ENCODE results near the gene CC2D2A. TPM values are rescaled to one million over a fixed set of nuclear protein-coding genes. Genes with fewer than 3 reads are reported as not detected.

The CC2D2A gene
- total and polyA plus RNA-seq, 2 donors, result 3.3 to 3.5 TPM

DNA sequence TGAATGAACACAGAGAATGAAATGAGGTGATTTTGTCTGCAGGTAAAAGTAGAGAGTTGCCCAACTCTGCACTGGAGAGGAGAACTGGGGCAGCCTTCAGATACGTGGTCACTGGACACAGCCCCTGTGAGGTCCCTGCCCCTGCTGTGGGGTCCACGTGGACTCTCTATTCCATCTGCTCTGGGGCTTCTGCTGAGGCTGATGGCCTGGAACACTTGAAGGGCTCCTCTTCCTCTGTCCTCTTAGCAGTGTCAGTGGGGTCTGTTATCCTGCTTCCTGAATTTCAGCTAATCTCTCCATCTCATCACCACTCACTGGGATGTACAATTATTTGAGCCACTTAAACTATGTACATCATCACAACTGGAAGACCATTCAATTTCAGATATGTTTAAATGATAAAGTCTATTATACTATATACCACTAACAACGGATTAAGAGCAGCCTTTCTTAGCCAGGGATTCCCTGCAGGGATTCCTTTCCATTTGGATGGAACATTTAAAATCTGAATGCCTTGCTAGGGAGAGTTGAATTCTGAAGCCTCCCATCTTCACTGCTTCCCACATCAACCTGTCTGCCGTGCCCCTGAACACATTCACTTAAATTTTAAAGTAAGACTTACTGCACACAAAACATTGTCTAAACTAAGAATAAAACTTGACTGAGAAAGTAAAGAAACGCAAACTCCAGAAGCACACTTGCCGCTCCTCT, 74.0 kb downstream of the CC2D2A start:
- no peak for DNase-seq (ENCODE audit: low read depth in 6 of 9, low spot score in 9 of 9)
- 94% methylated on average over 6 of the region's 6 CpGs for WGBS
- H3K4me3 ChIP-seq (ENCODE audit: low read length in 2 of 2), result no peak overlapping the region
- peaks cover 10 to 30% of the 10 kb centered on the region in 2 donors for H3K4me1 ChIP-seq (ENCODE audit: control insufficient read depth in 2 of 2, insufficient read depth in 2 of 2, low read length in 2 of 2)
- no peaks in the 10 kb centered on the region for H3K9me3 ChIP-seq (ENCODE audit: control insufficient read depth in 2 of 2, insufficient read depth in 1 of 2, low read length in 1 of 2)
- H3K36me3 ChIP-seq (ENCODE audit: control insufficient read depth in 2 of 2, insufficient read depth in 2 of 2, low read length in 1 of 2), result no peaks in the 10 kb centered on the region
- H3K27me3 ChIP-seq (ENCODE audit: control insufficient read depth in 2 of 2, insufficient read depth in 1 of 2, low read length in 1 of 2), result no peaks in the 10 kb centered on the region
- H3K27ac ChIP-seq (ENCODE audit: low read depth in 1 of 2, low read length in 1 of 2), result peak overlapping the region in 1 of 2 donors; percentile 50

DNA sequence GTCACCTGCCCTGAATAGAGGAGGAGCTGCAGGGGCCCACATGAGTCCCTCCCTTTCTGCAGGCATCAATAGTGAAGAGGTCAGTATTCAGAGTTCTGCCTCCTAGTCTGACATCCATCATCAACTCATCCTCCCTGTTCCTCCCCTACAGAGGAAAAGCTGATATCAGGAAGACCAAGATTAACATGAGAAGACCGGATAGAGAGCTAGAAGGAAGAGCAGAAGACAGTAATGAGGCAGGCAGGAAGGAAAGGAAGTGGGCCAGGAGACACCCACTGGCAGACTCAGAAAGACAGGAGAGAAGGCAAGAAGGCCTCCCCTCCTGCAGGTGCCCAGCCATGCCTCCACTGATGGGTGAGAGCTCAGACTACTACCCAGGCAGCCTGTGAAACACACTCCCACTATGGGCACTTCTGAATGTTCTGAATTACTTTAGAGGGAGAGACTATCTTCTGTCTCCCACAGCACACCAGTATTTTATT, 74.6 kb downstream of the CC2D2A start:
- Histone ChIP-seq H3K27ac (ENCODE audit: low read depth in 1 of 2, low read length in 1 of 2) (peak overlapping the region in 1 of 2 donors; percentile 50), H3K9me3 (ENCODE audit: control insufficient read depth in 2 of 2, insufficient read depth in 1 of 2, low read length in 1 of 2) (no peaks in the 10 kb centered on the region), H3K4me1 (ENCODE audit: control insufficient read depth in 2 of 2, insufficient read depth in 2 of 2, low read length in 2 of 2) (peaks cover 10 to 30% of the 10 kb centered on the region in 2 donors), H3K27me3 (ENCODE audit: control insufficient read depth in 2 of 2, insufficient read depth in 1 of 2, low read length in 1 of 2) (no peaks in the 10 kb centered on the region), H3K4me3 (ENCODE audit: low read length in 2 of 2) (no peak overlapping the region), H3K36me3 (ENCODE audit: control insufficient read depth in 2 of 2, insufficient read depth in 2 of 2, low read length in 1 of 2) (no peaks in the 10 kb centered on the region)
- DNase-seq (ENCODE audit: low read depth in 6 of 9, low spot score in 9 of 9), result peak in 7 of 9 donors; percentile 5 to 65 (median 18)
- WGBS, result 60% methylated on average over 1 of the region's 1 CpG

DNA sequence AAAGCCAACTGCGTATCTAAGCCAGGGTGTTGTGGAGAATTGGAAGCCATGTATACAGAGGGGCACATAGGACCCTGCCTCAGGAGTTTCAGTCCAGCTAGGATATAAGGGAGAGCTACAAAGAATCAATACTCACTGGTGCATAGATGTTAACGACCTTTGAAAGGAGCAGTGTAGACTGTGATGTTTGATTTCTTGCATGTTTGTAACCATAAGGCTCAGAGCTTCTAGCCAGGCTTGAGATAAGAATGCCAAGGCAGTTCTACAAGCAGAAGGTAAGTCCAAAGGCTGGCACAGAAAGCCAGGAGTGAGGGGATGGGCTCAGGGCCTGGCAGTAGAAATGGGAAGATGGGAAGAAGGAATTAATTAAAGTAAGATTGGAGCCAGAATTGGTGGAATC, 75.7 kb downstream of the CC2D2A start:
- no peaks in the 10 kb centered on the region for H3K36me3 ChIP-seq (ENCODE audit: control insufficient read depth in 2 of 2, insufficient read depth in 2 of 2, low read length in 1 of 2)
- peak overlapping the region in 1 of 2 donors; percentile 22 for H3K27ac ChIP-seq (ENCODE audit: low read depth in 1 of 2, low read length in 1 of 2)
- WGBS, result 93% methylated on average over 2 of the region's 2 CpGs
- no peaks in the 10 kb centered on the region for H3K9me3 ChIP-seq (ENCODE audit: control insufficient read depth in 2 of 2, insufficient read depth in 1 of 2, low read length in 1 of 2)
- no peak for DNase-seq (ENCODE audit: low read depth in 6 of 9, low spot score in 9 of 9)
- no peak overlapping the region for H3K4me3 ChIP-seq (ENCODE audit: low read length in 2 of 2)
- no peaks in the 10 kb centered on the region for H3K27me3 ChIP-seq (ENCODE audit: control insufficient read depth in 2 of 2, insufficient read depth in 1 of 2, low read length in 1 of 2)
- H3K4me1 ChIP-seq (ENCODE audit: control insufficient read depth in 2 of 2, insufficient read depth in 2 of 2, low read length in 2 of 2), result peaks cover 10 to 30% of the 10 kb centered on the region in 2 donors

DNA sequence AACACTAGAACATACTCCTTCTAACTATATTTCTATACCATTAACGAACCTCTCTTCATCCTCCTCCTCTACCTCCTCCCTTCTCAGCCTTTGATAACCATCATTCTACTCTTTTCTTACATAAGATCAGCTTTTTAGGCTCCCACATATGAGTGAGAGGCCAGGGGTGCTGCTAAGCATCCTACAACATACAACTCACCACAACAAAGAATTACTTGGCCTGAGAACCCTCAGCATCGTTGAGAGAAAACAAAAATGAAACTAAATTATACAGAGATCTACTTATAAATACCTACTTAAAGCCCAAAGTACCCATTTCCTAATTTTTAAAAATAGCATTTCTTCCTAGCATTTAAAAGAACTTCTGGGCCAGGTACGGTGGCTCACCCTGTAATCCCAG, 77.7 kb downstream of the CC2D2A start:
- Histone ChIP-seq H3K4me3 (ENCODE audit: low read length in 2 of 2) (no peak overlapping the region), H3K4me1 (ENCODE audit: control insufficient read depth in 2 of 2, insufficient read depth in 2 of 2, low read length in 2 of 2) (peaks cover 10 to 30% of the 10 kb centered on the region in 2 donors), H3K27me3 (ENCODE audit: control insufficient read depth in 2 of 2, insufficient read depth in 1 of 2, low read length in 1 of 2) (no peaks in the 10 kb centered on the region), H3K36me3 (ENCODE audit: control insufficient read depth in 2 of 2, insufficient read depth in 2 of 2, low read length in 1 of 2) (no peaks in the 10 kb centered on the region), H3K9me3 (ENCODE audit: control insufficient read depth in 2 of 2, insufficient read depth in 1 of 2, low read length in 1 of 2) (no peaks in the 10 kb centered on the region), H3K27ac (ENCODE audit: low read depth in 1 of 2, low read length in 1 of 2) (peak overlapping the region in 1 of 2 donors; percentile 45)
- DNase-seq (ENCODE audit: low read depth in 6 of 9, low spot score in 9 of 9), result peak; percentile 21 to 83 (median 45)
- whole genome bisulfite sequencing, result 6% methylated on average over 3 of the region's 3 CpGs

DNA sequence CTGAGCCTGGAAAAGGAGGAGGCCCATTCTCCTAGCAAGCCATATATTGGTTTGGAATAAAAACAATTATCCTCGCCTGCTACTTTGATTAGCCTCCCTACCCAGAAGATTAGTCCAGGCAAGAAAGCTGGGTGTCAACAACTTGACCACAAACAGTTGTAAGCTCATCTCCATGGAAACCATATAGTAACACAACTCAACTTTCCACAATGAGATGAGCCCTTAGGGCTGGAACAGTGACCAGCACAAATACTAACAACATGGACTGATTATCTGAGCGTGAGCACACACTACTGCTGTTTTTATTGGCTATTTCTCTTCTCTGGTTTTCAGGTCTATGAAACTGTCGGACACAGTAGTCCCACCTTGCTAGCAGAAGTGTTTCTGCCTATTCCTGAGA, 80.8 kb downstream of the CC2D2A start:
- no peak for DNase-seq (ENCODE audit: low read depth in 6 of 9, low spot score in 9 of 9)
- H3K4me3 ChIP-seq (ENCODE audit: low read length in 2 of 2), result no peak overlapping the region
- no peaks in the 10 kb centered on the region for H3K9me3 ChIP-seq (ENCODE audit: control insufficient read depth in 2 of 2, insufficient read depth in 1 of 2, low read length in 1 of 2)
- 98% methylated on average over 3 of the region's 3 CpGs for WGBS
- H3K4me1 ChIP-seq (ENCODE audit: control insufficient read depth in 2 of 2, insufficient read depth in 2 of 2, low read length in 2 of 2), result peaks cover 10 to 26% of the 10 kb centered on the region in 2 donors
- no peaks in the 10 kb centered on the region for H3K36me3 ChIP-seq (ENCODE audit: control insufficient read depth in 2 of 2, insufficient read depth in 2 of 2, low read length in 1 of 2)
- no peak overlapping the region for H3K27ac ChIP-seq (ENCODE audit: low read depth in 1 of 2, low read length in 1 of 2)
- H3K27me3 ChIP-seq (ENCODE audit: control insufficient read depth in 2 of 2, insufficient read depth in 1 of 2, low read length in 1 of 2), result no peaks in the 10 kb centered on the region

DNA sequence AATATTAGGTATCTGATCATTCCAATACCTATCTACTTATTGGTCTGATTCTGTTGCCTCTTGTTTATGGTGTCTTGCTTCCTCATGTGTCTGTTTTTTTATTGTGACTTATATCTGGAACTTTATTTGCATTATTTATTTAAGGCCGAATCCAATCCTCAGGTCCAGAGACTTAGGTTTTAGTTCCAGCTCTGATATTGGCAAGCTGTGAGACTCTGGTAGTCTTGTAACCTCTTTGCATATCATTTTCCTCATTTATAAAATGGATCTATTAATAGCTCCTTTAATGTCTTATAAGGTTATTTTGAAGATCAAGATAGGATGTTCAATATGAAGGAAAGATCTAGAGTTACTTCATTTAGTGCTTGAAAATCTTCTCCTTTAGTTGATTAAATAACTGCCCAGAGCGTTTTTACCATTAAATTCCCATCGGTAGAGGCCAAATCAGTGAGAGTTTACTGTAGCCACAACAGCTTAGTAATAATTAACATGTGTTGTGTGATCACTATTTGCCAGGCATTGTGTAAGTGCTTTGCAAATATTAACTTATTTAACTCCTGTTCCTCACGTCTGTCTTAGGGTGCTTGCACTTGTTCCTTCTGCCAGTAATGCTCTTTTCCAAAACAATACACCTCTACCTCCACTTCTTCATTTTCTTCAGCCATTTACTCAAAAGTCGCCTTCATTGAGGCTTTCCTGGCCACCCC, 82.2 kb downstream of the CC2D2A start:
- no peak overlapping the region for H3K27ac ChIP-seq (ENCODE audit: low read depth in 1 of 2, low read length in 1 of 2)
- no peaks in the 10 kb centered on the region for H3K27me3 ChIP-seq (ENCODE audit: control insufficient read depth in 2 of 2, insufficient read depth in 1 of 2, low read length in 1 of 2)
- H3K4me3 ChIP-seq (ENCODE audit: low read length in 2 of 2), result no peak overlapping the region
- no peaks in the 10 kb centered on the region for H3K36me3 ChIP-seq (ENCODE audit: control insufficient read depth in 2 of 2, insufficient read depth in 2 of 2, low read length in 1 of 2)
- H3K9me3 ChIP-seq (ENCODE audit: control insufficient read depth in 2 of 2, insufficient read depth in 1 of 2, low read length in 1 of 2), result no peaks in the 10 kb centered on the region
- DNase-seq (ENCODE audit: low read depth in 6 of 9, low spot score in 9 of 9), result no peak
- peaks cover 5 to 18% of the 10 kb centered on the region in 2 donors for H3K4me1 ChIP-seq (ENCODE audit: control insufficient read depth in 2 of 2, insufficient read depth in 2 of 2, low read length in 2 of 2)
- 95% methylated on average over 5 of the region's 5 CpGs for WGBS

DNA sequence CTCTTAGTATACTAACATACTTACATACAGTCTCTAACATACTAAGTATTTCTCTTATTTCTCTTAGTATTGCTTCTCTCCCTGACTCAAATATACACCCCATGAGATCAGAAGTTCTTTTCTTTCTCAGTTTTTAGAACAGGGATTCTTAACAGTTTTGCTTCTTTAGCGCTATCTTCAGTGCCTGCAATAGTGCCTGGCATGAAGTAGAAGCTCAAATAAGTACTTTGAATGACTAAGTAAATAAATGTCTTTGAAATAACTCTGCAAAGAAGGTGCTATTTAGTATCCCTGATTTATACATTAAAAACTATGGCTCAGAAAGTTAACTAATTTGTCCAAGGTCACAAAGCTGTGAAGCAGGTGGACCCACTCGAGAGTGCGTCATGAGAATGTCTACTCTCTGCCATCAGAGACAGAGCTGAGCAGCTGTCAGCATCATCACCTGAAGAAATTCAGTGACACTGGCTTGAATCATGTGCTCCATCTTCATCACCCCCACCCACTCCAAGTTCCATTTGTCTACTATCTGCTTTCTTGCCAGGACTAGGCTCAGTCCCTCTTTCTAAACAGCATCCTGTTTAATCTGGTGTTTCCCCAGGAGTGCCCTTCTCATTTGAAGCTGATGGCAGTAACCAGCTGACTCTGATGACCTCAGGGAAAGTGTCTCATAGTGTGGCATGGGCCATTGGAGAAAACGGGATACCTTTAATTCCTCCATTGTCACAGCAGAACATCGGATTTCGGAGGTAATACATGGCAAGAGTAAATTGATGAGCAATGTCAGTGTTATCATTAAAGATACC, 83.1 kb downstream of the CC2D2A start:
- no peak overlapping the region for H3K27ac ChIP-seq (ENCODE audit: low read depth in 1 of 2, low read length in 1 of 2)

DNA sequence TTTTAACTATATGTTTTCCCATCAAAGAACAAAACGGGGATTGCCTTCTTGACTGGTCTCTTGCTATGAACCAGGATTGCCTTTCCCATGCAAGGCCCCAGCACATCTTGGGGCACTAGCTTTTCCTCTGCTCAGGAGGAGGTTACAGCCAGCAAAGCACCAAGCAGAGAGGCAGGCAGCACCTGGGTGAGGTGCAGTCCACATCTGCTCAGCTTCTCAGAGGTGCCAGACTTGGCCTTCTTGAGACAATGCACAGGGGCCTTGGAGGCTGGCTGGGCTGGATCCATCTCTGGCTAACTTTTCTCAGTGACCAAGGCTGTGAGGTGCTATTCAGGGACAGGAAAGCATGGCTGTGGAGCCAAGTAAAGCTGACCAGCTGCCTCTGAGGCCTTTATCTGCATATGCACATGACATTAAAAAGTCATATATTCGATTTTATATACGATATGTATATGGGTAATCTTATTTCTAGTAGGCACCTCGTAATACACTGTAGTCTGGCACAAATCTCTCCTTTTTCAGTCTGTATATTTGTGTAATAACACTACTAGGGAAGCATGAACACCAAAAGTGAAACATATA, 86.9 kb downstream of the CC2D2A start:
- DNase-seq (ENCODE audit: low read depth in 6 of 9, low spot score in 9 of 9), result no peak
- Histone ChIP-seq H3K36me3 (ENCODE audit: control insufficient read depth in 2 of 2, insufficient read depth in 2 of 2, low read length in 1 of 2) (no peaks in the 10 kb centered on the region), H3K9me3 (ENCODE audit: control insufficient read depth in 2 of 2, insufficient read depth in 1 of 2, low read length in 1 of 2) (no peaks in the 10 kb centered on the region), H3K27ac (ENCODE audit: low read depth in 1 of 2, low read length in 1 of 2) (no peak overlapping the region), H3K4me1 (ENCODE audit: control insufficient read depth in 2 of 2, insufficient read depth in 2 of 2, low read length in 2 of 2) (peaks cover 0 to 8% of the 10 kb centered on the region in 2 donors), H3K27me3 (ENCODE audit: control insufficient read depth in 2 of 2, insufficient read depth in 1 of 2, low read length in 1 of 2) (no peaks in the 10 kb centered on the region), H3K4me3 (ENCODE audit: low read length in 2 of 2) (no peak overlapping the region)
- 97% methylated on average over 4 of the region's 4 CpGs for WGBS

More for the DNA sequence above, 83.1 kb downstream of the CC2D2A start:
- peaks cover 0 to 13% of the 10 kb centered on the region in 2 donors for H3K4me1 ChIP-seq (ENCODE audit: control insufficient read depth in 2 of 2, insufficient read depth in 2 of 2, low read length in 2 of 2)
- no peaks in the 10 kb centered on the region for H3K36me3 ChIP-seq (ENCODE audit: control insufficient read depth in 2 of 2, insufficient read depth in 2 of 2, low read length in 1 of 2)
- WGBS, result 97% methylated on average over 6 of the region's 6 CpGs
- H3K27me3 ChIP-seq (ENCODE audit: control insufficient read depth in 2 of 2, insufficient read depth in 1 of 2, low read length in 1 of 2), result no peaks in the 10 kb centered on the region
- no peak for DNase-seq (ENCODE audit: low read depth in 6 of 9, low spot score in 9 of 9)
- H3K4me3 ChIP-seq (ENCODE audit: low read length in 2 of 2), result no peak overlapping the region
- H3K9me3 ChIP-seq (ENCODE audit: control insufficient read depth in 2 of 2, insufficient read depth in 1 of 2, low read length in 1 of 2), result no peaks in the 10 kb centered on the region
